ENCODE data around the gene LCN10. TPM values are rescaled to one million over a fixed set of nuclear protein-coding genes. Genes with fewer than 3 reads are reported as not detected.

The LCN10 gene
- total and polyA plus RNA-seq, 9 of the 15 experiments (the other 6 are each of a cell fraction or from before 2014, with no cell fraction given) = 0.10 to 0.21 (median 0.14) TPM; not detected in 6

DNA sequence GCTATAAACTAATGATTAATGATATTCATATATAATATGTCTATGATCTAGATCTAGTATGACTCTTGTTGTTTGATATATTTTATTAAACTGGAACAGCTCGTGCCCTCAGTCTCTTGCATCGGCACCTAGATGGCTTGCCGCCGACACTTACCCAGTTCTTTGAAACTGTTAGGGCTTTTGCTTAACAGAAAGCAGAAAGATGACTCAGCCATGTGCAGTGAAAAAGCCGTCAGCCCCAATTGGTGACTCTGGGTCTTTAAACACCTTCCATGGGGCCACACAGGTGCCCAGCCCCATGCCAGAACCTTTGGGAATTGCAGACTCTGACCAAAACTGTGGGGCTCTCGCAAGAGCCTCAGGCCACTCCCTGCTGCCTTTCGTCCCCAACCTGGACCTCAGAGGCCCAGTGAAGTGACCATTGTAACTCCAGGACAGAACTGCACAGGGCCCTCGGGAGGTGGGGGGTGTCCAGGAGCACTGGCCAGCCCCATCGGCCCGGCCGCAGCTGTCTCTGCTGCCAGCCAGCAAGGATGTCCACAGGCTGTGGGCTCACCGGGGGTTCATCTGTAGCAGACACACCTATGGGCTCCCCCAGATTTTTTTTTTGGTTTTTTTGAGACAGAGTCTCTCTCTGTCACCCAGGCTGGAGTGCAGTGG lies 7.8 kb downstream of the LCN10 start (continued):
- TF ChIP-seq MYBL2 (IDR thresholded peaks at IDR 0.05; ENCODE audit: low read depth) = no peak
- no peak for TF ChIP-seq MYBL2 (CRISPR knock-in tag; IDR thresholded peaks at IDR 0.05; ENCODE audit: borderline replicate concordance)
- TF ChIP-seq CCNT2 (IDR thresholded peaks at IDR 0.05; ENCODE audit: borderline replicate concordance, extremely low read depth, insufficient read length, low read depth, low read length) = no peak
- 0 out of 2 replicates have a peak, but pooled peaks have one; percentile 32 for TF ChIP-seq NFE2 (IDR thresholded peaks at IDR 0.05; ENCODE audit: low read depth)
- TF ChIP-seq SMARCB1 (IDR thresholded peaks at IDR 0.05; ENCODE audit: insufficient read length, low read depth) = no peak
- TF ChIP-seq KAT2B (IDR thresholded peaks at IDR 0.05; ENCODE audit: low read depth, low read length) = no peak
- no peak for TF ChIP-seq ZKSCAN1 (IDR thresholded peaks at IDR 0.05; ENCODE audit: low read depth, low read length)
- no peak for TF ChIP-seq OTX1 (CRISPR knock-in tag; IDR thresholded peaks at IDR 0.05)
- no peak for TF ChIP-seq CBX1 (IDR thresholded peaks at IDR 0.05; ENCODE audit: low read depth)
- TF ChIP-seq, protein P1, sequence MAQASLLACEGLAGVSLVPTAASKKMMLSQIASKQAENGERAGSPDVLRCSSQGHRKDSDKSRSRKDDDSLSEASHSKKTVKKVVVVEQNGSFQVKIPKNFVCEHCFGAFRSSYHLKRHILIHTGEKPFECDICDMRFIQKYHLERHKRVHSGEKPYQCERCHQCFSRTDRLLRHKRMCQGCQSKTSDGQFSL (CRISPR knock-in tag; IDR thresholded peaks at IDR 0.05) = 0 out of 2 replicates have a peak, but pooled peaks have one; percentile 38
- TF ChIP-seq, protein P1 (tag; IDR thresholded peaks at IDR 0.05) = no peak
- TF ChIP-seq NCOA1 (IDR thresholded peaks at IDR 0.05; ENCODE audit: low read depth) = no peak
- TF ChIP-seq, protein P2, sequence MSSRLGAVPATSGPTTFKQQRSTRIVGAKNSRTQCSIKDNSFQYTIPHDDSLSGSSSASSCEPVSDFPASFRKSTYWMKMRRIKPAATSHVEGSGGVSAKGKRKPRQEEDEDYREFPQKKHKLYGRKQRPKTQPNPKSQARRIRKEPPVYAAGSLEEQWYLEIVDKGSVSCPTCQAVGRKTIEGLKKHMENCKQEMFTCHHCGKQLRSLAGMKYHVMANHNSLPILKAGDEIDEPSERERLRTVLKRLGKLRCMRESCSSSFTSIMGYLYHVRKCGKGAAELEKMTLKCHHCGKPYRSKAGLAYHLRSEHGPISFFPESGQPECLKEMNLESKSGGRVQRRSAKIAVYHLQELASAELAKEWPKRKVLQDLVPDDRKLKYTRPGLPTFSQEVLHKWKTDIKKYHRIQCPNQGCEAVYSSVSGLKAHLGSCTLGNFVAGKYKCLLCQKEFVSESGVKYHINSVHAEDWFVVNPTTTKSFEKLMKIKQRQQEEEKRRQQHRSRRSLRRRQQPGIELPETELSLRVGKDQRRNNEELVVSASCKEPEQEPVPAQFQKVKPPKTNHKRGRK (tag; IDR thresholded peaks at IDR 0.05) = no peak
- TF ChIP-seq ZNF133 (CRISPR knock-in tag; IDR thresholded peaks at IDR 0.05) = no peak
- TF ChIP-seq GATAD2B (IDR thresholded peaks at IDR 0.05; ENCODE audit: borderline replicate concordance) = no peak
- TF ChIP-seq BRCA1 (IDR thresholded peaks at IDR 0.05) = no peak
- TF ChIP-seq BRCA1 (CRISPR knock-in tag; IDR thresholded peaks at IDR 0.05) = no peak
- TF ChIP-seq SRSF3 (IDR thresholded peaks at IDR 0.05; ENCODE audit: insufficient read depth, low read length) = no peak
- TF ChIP-seq, protein P3, sequence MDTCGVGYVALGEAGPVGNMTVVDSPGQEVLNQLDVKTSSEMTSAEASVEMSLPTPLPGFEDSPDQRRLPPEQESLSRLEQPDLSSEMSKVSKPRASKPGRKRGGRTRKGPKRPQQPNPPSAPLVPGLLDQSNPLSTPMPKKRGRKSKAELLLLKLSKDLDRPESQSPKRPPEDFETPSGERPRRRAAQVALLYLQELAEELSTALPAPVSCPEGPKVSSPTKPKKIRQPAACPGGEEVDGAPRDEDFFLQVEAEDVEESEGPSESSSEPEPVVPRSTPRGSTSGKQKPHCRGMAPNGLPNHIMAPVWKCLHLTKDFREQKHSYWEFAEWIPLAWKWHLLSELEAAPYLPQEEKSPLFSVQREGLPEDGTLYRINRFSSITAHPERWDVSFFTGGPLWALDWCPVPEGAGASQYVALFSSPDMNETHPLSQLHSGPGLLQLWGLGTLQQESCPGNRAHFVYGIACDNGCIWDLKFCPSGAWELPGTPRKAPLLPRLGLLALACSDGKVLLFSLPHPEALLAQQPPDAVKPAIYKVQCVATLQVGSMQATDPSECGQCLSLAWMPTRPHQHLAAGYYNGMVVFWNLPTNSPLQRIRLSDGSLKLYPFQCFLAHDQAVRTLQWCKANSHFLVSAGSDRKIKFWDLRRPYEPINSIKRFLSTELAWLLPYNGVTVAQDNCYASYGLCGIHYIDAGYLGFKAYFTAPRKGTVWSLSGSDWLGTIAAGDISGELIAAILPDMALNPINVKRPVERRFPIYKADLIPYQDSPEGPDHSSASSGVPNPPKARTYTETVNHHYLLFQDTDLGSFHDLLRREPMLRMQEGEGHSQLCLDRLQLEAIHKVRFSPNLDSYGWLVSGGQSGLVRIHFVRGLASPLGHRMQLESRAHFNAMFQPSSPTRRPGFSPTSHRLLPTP (IDR thresholded peaks at IDR 0.05; ENCODE audit: borderline replicate concordance, extremely low read depth, insufficient read length) = no peak
- TF ChIP-seq, protein P4, sequence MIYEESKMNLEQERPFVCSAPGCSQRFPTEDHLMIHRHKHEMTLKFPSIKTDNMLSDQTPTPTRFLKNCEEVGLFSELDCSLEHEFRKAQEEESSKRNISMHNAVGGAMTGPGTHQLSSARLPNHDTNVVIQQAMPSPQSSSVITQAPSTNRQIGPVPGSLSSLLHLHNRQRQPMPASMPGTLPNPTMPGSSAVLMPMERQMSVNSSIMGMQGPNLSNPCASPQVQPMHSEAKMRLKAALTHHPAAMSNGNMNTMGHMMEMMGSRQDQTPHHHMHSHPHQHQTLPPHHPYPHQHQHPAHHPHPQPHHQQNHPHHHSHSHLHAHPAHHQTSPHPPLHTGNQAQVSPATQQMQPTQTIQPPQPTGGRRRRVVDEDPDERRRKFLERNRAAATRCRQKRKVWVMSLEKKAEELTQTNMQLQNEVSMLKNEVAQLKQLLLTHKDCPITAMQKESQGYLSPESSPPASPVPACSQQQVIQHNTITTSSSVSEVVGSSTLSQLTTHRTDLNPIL (CRISPR knock-in tag; IDR thresholded peaks at IDR 0.05) = no peak
- TF ChIP-seq GTF2F1 (IDR thresholded peaks at IDR 0.05; ENCODE audit: low read depth, low read length) = no peak
- TF ChIP-seq ZBED1 (IDR thresholded peaks at IDR 0.05) = no peak
- no peak for TF ChIP-seq SNIP1 (IDR thresholded peaks at IDR 0.05; ENCODE audit: low read depth)
